Lung (tissue), 12 donors: ENCODE results near the gene GRID2. TPM values are rescaled to one million over a fixed set of nuclear protein-coding genes. Genes with fewer than 3 reads are reported as not detected.

Experiments used
- ATAC-seq: fragments of 200-7000 bp; cut with Tn5 transposase; one replicate; pipeline ENCODE4 v1.9.1; 2020; ENCODE audit warnings: moderate number of reproducible peaks; ENCODE audit not compliant: insufficient read depth, low FRiP score
- DNase-seq, 3 donors: peaks; one replicate each; pipeline ENCODE4 v3.0.0-alpha.2; 2013 to 2017
- H3K27ac ChIP-seq, 2 donors: one replicate each; pipeline ENCODE4 v1.5.1; 2013; ENCODE audit warnings: mild to moderate bottlenecking in 2 of 2, moderate library complexity in 2 of 2, control low read depth in 1 of 2, inconsistent platforms in 1 of 2, low read depth in 1 of 2, low read length in 1 of 2
- H3K27me3 ChIP-seq, 3 donors: one replicate each; pipeline ENCODE4 v1.5.1; 2013; ENCODE audit warnings: low read length in 2 of 3; ENCODE audit not compliant: control insufficient read depth in 3 of 3, insufficient read depth in 3 of 3
- H3K36me3 ChIP-seq, 4 donors: one replicate each; pipeline ENCODE4 v1.5.1; 2013; ENCODE audit warnings: low read length in 4 of 4, mild to moderate bottlenecking in 1 of 4, moderate library complexity in 1 of 4; ENCODE audit not compliant: control insufficient read depth in 4 of 4, insufficient read depth in 4 of 4
- H3K4me1 ChIP-seq, 5 donors: one replicate each; pipeline ENCODE4 v1.5.1; 2013; ENCODE audit warnings: low read length in 5 of 5, mild to moderate bottlenecking in 2 of 5, moderate library complexity in 1 of 5; ENCODE audit not compliant: control insufficient read depth in 5 of 5, insufficient read depth in 5 of 5
- H3K4me3 ChIP-seq: one replicate; pipeline ENCODE4 v1.5.1; 2013; ENCODE audit warnings: mild to moderate bottlenecking, control low read depth, moderate library complexity
- H3K9ac ChIP-seq, 2 donors: one replicate each; pipeline ENCODE4 v1.5.1; 2013; ENCODE audit warnings: low read length in 2 of 2, control low read depth in 1 of 2; ENCODE audit not compliant: insufficient read depth in 1 of 2
- H3K9me3 ChIP-seq, 4 donors: one replicate each; pipeline ENCODE4 v1.5.1; 2013; ENCODE audit warnings: low read length in 3 of 4, mild to moderate bottlenecking in 1 of 4, moderate library complexity in 1 of 4; ENCODE audit not compliant: control insufficient read depth in 4 of 4, insufficient read depth in 3 of 4
- CTCF ChIP-seq: IDR thresholded peaks from 2 replicates; pipeline ENCODE4 v1.5.1; 2012; ENCODE audit warnings: mild to moderate bottlenecking; ENCODE audit errors: control extremely low read depth, extremely low read depth
- WGBS, 2 donors: extraction: QIAGEN DNeasy Blood & Tissue Kit; methylation state at CpG; one replicate each; pipeline ENCODE4 v1.1.7; 2013; 5-methylcytosine and 5-hydroxymethylcytosine counted together
- polyA plus RNA-seq, 2 donors: library from polyadenylated mRNA; stranded (reverse); fragments of 200-250 nt; gene quantifications; one replicate each; pipeline ENCODE4 v1.2.1, GENCODE V29; 2013
- total RNA-seq, 2 donors: library from RNA; depleted of rRNA in 1 of 2; stranded (reverse); fragments of >200 nt in 1 of 2; gene quantifications; one replicate each; pipeline ENCODE4 v1.2.1, GENCODE V29; 2014 to 2021
- donor health status: control.
- donor health status: control.
- donor health status: Bipolar disorder and iron deficiency.
- donor health status: healthy.
- donor health status: DM: yes; HTN: yes; CAD: no.

Gene GRID2
- total and polyA plus RNA-seq, 4 donors, result 0.09 to 1.3 TPM; not detected in 2

GRCh38 chr4:93092765-93093164 is 789.0 kb downstream of the GRID2 start:
- Histone ChIP-seq H3K36me3 (no peaks in the 10 kb centered on the region), H3K4me1 (no peaks in the 10 kb centered on the region), H3K9me3 (no peaks in the 10 kb centered on the region), H3K9ac (no peak overlapping the region), H3K27ac (no peak overlapping the region), H3K27me3 (no peaks in the 10 kb centered on the region), H3K4me3 (no peak overlapping the region)
- TF ChIP-seq CTCF, result no peak
- DNase-seq (no peak), ATAC-seq (no peak)
- 85 to 91% methylated on average over 2 of the region's 2 CpGs for WGBS, 2 donors

DNA sequence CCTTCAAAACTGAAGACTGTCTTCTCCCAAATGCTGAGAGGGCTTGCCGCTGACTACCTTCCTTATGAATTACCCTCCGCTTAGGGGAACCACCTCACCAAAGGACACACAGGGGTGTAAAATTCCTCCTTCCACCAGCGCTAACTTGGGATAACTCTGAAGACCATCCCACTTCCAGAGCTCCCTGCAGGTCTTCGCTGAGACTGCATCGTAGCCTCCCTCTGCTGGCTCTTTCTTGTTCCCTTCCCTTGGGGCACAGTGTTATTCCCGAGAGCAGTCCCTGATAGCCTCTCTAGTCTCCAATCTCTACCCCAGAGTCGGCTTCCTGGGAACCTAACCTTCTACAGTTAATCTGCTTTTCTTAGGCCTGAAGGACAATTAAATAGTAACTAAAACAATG is 799.3 kb downstream of the GRID2 start:
- no peaks in the 10 kb centered on the region for H3K27me3 ChIP-seq
- H3K4me3 ChIP-seq, result no peak overlapping the region
- TF ChIP-seq CTCF, result no peak
- no peaks in the 10 kb centered on the region for H3K36me3 ChIP-seq
- ATAC-seq, result no peak
- no peak overlapping the region for H3K9ac ChIP-seq
- WGBS, 2 donors, result 92 to 94% methylated on average over 7 of the region's 7 CpGs
- no peak overlapping the region for H3K27ac ChIP-seq
- DNase-seq, result no peak
- H3K9me3 ChIP-seq, result no peaks in the 10 kb centered on the region
- H3K4me1 ChIP-seq, result no peaks in the 10 kb centered on the region

GRCh38 chr4:93116624-93117023 is 812.9 kb downstream of the GRID2 start:
- no peaks in the 10 kb centered on the region for H3K4me1 ChIP-seq
- 68 to 72% methylated on average over 1 of the region's 1 CpG for WGBS, 2 donors
- H3K9me3 ChIP-seq, result no peaks in the 10 kb centered on the region
- DNase-seq (no peak), ATAC-seq (no peak)
- H3K36me3 ChIP-seq, result no peaks in the 10 kb centered on the region
- TF ChIP-seq CTCF, result no peak
- no peak overlapping the region for H3K27ac ChIP-seq
- H3K9ac ChIP-seq, result no peak overlapping the region
- H3K27me3 ChIP-seq, result no peaks in the 10 kb centered on the region
- H3K4me3 ChIP-seq, result no peak overlapping the region

GRCh38 chr4:93127489-93127888 is 823.7 kb downstream of the GRID2 start:
- H3K4me3 ChIP-seq, result no peak overlapping the region
- no peaks in the 10 kb centered on the region for H3K36me3 ChIP-seq
- no peak overlapping the region for H3K9ac ChIP-seq
- H3K9me3 ChIP-seq, result no peaks in the 10 kb centered on the region
- ATAC-seq (no peak), DNase-seq (no peak)
- H3K27me3 ChIP-seq, result no peaks in the 10 kb centered on the region
- no peak overlapping the region for H3K27ac ChIP-seq
- no peaks in the 10 kb centered on the region for H3K4me1 ChIP-seq
- WGBS, 2 donors, result 90 to 91% methylated on average over 2 of the region's 2 CpGs
- no peak for TF ChIP-seq CTCF
